ENCODE results near the gene FSIP1.

Gene FSIP1

GRCh38 chr15:39597336-39597735 is 185.3 kb downstream of the FSIP1 start:
- TF ChIP-seq CTCF (IDR thresholded peaks at IDR 0.05; ENCODE audit: insufficient read depth, low read depth, low read length, missing control alignments), result no peak
- DNase-seq (ENCODE audit: low read depth), result no peak
- no peak overlapping the region for H3K4me3 ChIP-seq (ENCODE audit: low read length)

GRCh38 chr15:39596358-39597051 is 186.1 kb downstream of the FSIP1 start:
- H3K4me3 ChIP-seq (ENCODE audit: low read length), result no peak overlapping the region
- TF ChIP-seq CTCF (IDR thresholded peaks at IDR 0.05; ENCODE audit: insufficient read depth, low read depth, low read length, missing control alignments), result no peak
- peak; percentile 38 for DNase-seq (ENCODE audit: low read depth)

- no peak for TF ChIP-seq CTCF (IDR thresholded peaks at IDR 0.05; ENCODE audit: insufficient read depth, low read depth, low read length, missing control alignments)
- peak; percentile 55 for DNase-seq (ENCODE audit: low read depth)
- no peak overlapping the region for H3K4me3 ChIP-seq (ENCODE audit: low read length)
These were observed 187.1 kb downstream of the FSIP1 start for GRCh38 chr15:39595338-39596221.

- H3K4me3 ChIP-seq (ENCODE audit: low read length), result no peak overlapping the region
- peak; percentile 38 for DNase-seq (ENCODE audit: low read depth)
- no peak for TF ChIP-seq CTCF (IDR thresholded peaks at IDR 0.05; ENCODE audit: insufficient read depth, low read depth, low read length, missing control alignments)
These were observed 187.9 kb downstream of the FSIP1 start for GRCh38 chr15:39594446-39595337.

- no peak for TF ChIP-seq CTCF (IDR thresholded peaks at IDR 0.05; ENCODE audit: insufficient read depth, low read depth, low read length, missing control alignments)
- no peak for DNase-seq (ENCODE audit: low read depth)
- H3K4me3 ChIP-seq (ENCODE audit: low read length), result no peak overlapping the region
These were observed 188.8 kb downstream of the FSIP1 start for GRCh38 chr15:39593656-39594445.

GRCh38 chr15:39593071-39593655 is 189.5 kb downstream of the FSIP1 start:
- no peak for DNase-seq (ENCODE audit: low read depth)
- TF ChIP-seq CTCF (IDR thresholded peaks at IDR 0.05; ENCODE audit: insufficient read depth, low read depth, low read length, missing control alignments), result no peak
- no peak overlapping the region for H3K4me3 ChIP-seq (ENCODE audit: low read length)

Measured in epithelial cell of esophagus (primary cell).